Kidney epithelial cell (primary cell): Measurements from ENCODE around the gene VSIR. TPM values are rescaled to one million over a fixed set of nuclear protein-coding genes. Genes with fewer than 3 reads are reported as not detected.

Experiments used
- DNase-seq: peaks from one replicate; pipeline ENCODE4 v3.0.0-alpha.2; 2010; ENCODE audit warnings: low read depth
- H3K27me3 ChIP-seq: 2 replicates; pipeline ENCODE4 v1.6.0; 2011; ENCODE audit warnings: low read length; ENCODE audit not compliant: control insufficient read depth, insufficient read depth
- H3K36me3 ChIP-seq: 2 replicates; pipeline ENCODE4 v1.5.1; 2011; ENCODE audit warnings: low read length; ENCODE audit not compliant: control insufficient read depth, insufficient read depth
- H3K4me3 ChIP-seq: 2 replicates; pipeline ENCODE4 v1.5.1; 2011; ENCODE audit warnings: low read depth, mild to moderate bottlenecking, control low read depth, low read length
- CTCF ChIP-seq: IDR thresholded peaks from 2 replicates; pipeline ENCODE4 v1.5.1; 2011; ENCODE audit warnings: mild to moderate bottlenecking, moderate library complexity, low read length, control low read depth, inconsistent platforms; ENCODE audit not compliant: insufficient read depth, poor library complexity, severe bottlenecking
- total RNA-seq: library from RNA; depleted of rRNA; stranded (reverse); fragments of >200 nt; gene quantifications from 2 replicates; pipeline ENCODE4 v1.2.3, GENCODE V29; 2015

The VSIR gene
- total RNA-seq, 1 donor from 2014 or later = 1.1 TPM

- H3K36me3 ChIP-seq = no peaks in the 10 kb centered on the region
- no peak for DNase-seq
- no peak overlapping the region for H3K4me3 ChIP-seq
- H3K27me3 ChIP-seq = peaks cover 8% of the 10 kb centered on the region
- TF ChIP-seq CTCF = no peak
These were observed 9.0 kb upstream of the VSIR start for GRCh38 chr10:71782221-71782916.

DNA sequence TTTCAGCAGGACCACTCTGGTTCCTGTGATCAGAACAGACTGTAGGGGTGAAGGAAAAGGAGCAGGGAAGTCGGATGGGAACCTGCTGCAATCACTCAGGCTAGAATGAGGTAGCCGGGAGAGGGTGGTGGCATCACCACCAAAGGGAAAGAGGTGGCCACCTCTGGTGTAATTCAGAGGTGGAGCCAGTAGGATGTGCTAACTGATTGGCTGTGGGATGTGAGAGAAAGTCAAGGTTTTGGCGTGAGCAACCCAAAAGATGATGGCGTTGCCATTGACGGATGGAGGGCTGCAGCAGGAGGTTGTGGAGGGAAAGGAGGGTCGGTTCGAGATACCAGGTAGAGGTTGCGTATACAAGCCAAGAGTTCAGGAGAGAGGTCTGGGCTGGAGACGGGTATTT is 7.4 kb upstream of the VSIR start:
- H3K27me3 ChIP-seq = peaks cover 6% of the 10 kb centered on the region
- no peak for DNase-seq

GRCh38 chr10:71780156-71780555 is 6.8 kb upstream of the VSIR start:
- Histone ChIP-seq H3K36me3 (no peaks in the 10 kb centered on the region), H3K4me3 (no peak overlapping the region), H3K27me3 (peaks cover 6% of the 10 kb centered on the region)
- no peak for TF ChIP-seq CTCF
- DNase-seq = no peak

More for the DNA sequence above, 7.4 kb upstream of the VSIR start:
- TF ChIP-seq CTCF = no peak
- Histone ChIP-seq H3K36me3 (no peaks in the 10 kb centered on the region), H3K4me3 (no peak overlapping the region)

- H3K36me3 ChIP-seq = no peaks in the 10 kb centered on the region
- H3K4me3 ChIP-seq = no peak overlapping the region
- no peak for TF ChIP-seq CTCF
- H3K27me3 ChIP-seq = peaks cover 6% of the 10 kb centered on the region
- DNase-seq = no peak
These were observed 6.3 kb upstream of the VSIR start for GRCh38 chr10:71779641-71780040.

GRCh38 chr10:71778071-71778825 is 4.9 kb upstream of the VSIR start:
- no peak for DNase-seq
- Histone ChIP-seq H3K36me3 (no peaks in the 10 kb centered on the region), H3K27me3 (peaks cover 3% of the 10 kb centered on the region), H3K4me3 (no peak overlapping the region)
- TF ChIP-seq CTCF = no peak
